AG04449 (cell line): Measurements from ENCODE around the gene CAV1.

Experiments
- CTCF ChIA-PET: fragments of 350-600 bp; formaldehyde crosslinking; extraction: SDS; loops from one replicate; lab custom pipeline; 2021; ENCODE audit warnings: antibody characterized with exemption; lab: Yijun Ruan, JAX
- POLR2A ChIA-PET: fragments of 400-600, 350-600 bp; formaldehyde crosslinking; extraction: SDS; loops from one replicate; lab custom pipeline; 2020; ENCODE audit warnings: antibody characterized with exemption, inconsistent platforms; lab: Yijun Ruan, JAX
- DNase-seq: peaks from one replicate; pipeline ENCODE4 v3.0.0-alpha.2; 2010; ENCODE audit warnings: low read depth, low spot score
- H3K4me3 ChIP-seq: 2 replicates; pipeline ENCODE4 v1.5.1; 2011; ENCODE audit warnings: low read depth, mild to moderate bottlenecking, control low read depth, low read length
- CTCF ChIP-seq: IDR thresholded peaks from one replicate; pipeline ENCODE4 v1.5.1; 2011; ENCODE audit warnings: mild to moderate bottlenecking, moderate library complexity, low read length, control low read depth, inconsistent platforms; ENCODE audit not compliant: insufficient read depth; ENCODE audit errors: missing control alignments

CAV1 gene

GRCh38 chr7:116525913-116526861 lies 1.4 kb downstream of the CAV1 start:
- ChIA-PET CTCF (interaction anchor here (0.5 to 5.3 kb wide), 67 partner anchors 10 to 384 kb away, joined by 3 to 129 read pairs (median 5); partner anchors contain the start of gene CAV2), POLR2A (interaction anchor here (0.7 to 3.2 kb wide), 24 partner anchors 9 to 270 kb away, joined by 3 to 36 read pairs (median 5); partner anchors contain the start of gene CAV2)
- TF ChIP-seq CTCF = peak; percentile 77
- H3K4me3 ChIP-seq = peak overlapping the region; percentile 99
- no peak for DNase-seq

GRCh38 chr7:116526897-116527296 lies 2.1 kb downstream of the CAV1 start:
- H3K4me3 ChIP-seq = peak overlapping the region; percentile 99
- POLR2A ChIA-PET = interaction anchor here (0.9 to 3.2 kb wide), 12 partner anchors 9 to 267 kb away, joined by 3 to 36 read pairs (median 8); partner anchors contain the start of gene CAV2
- CTCF ChIA-PET = interaction anchor here (0.7 to 5.3 kb wide), 42 partner anchors 10 to 354 kb away, joined by 3 to 129 read pairs (median 6); partner anchors contain the start of gene CAV2
- DNase-seq = no peak
- no peak for TF ChIP-seq CTCF

- no peak for DNase-seq
- no peak for TF ChIP-seq CTCF
- CTCF ChIA-PET = interaction anchor here (1.4 to 5.3 kb wide), 15 partner anchors 9 to 355 kb away, joined by 3 to 129 read pairs (median 13); no protein-coding TSS in a partner anchor
- POLR2A ChIA-PET = interaction anchor here (0.9 to 3.2 kb wide), 6 partner anchors 28 to 256 kb away, joined by 3 to 18 read pairs (median 10); partner anchors contain the start of gene CAV2
- H3K4me3 ChIP-seq = peak overlapping the region; percentile 99
These were observed 2.7 kb downstream of the CAV1 start for GRCh38 chr7:116527521-116527920.

- POLR2A ChIA-PET = interaction anchor here (0.9 to 3.2 kb wide), 7 partner anchors 29 to 257 kb away, joined by 3 to 18 read pairs (median 4); partner anchors contain the start of gene CAV2
These were observed 3.4 kb downstream of the CAV1 start for GRCh38 chr7:116528008-116528789.

GRCh38 chr7:116529250-116529649 lies 4.4 kb downstream of the CAV1 start:
- POLR2A ChIA-PET = interaction anchor here (0.9 to 1.3 kb wide), 2 partner anchors 53 to 59 kb away, joined by 3 read pairs; no protein-coding TSS in a partner anchor

More at GRCh38 chr7:116528008-116528789, 3.4 kb downstream of the CAV1 start:
- peak; percentile 78 for DNase-seq
- CTCF ChIA-PET = interaction anchor here (1.0 to 5.3 kb wide), 13 partner anchors 8 to 356 kb away, joined by 3 to 129 read pairs (median 13); no protein-coding TSS in a partner anchor
- no peak for TF ChIP-seq CTCF
- peak overlapping the region; percentile 99 for H3K4me3 ChIP-seq

More at GRCh38 chr7:116529250-116529649, 4.4 kb downstream of the CAV1 start:
- H3K4me3 ChIP-seq = peak overlapping the region; percentile 44
- no peak for DNase-seq
- TF ChIP-seq CTCF = no peak
- CTCF ChIA-PET = interaction anchor here (0.8 to 5.3 kb wide), 8 partner anchors 53 to 357 kb away, joined by 3 to 129 read pairs (median 4); no protein-coding TSS in a partner anchor
